ENCODE results near the gene SLC35F4. TPM values are rescaled to one million over a fixed set of nuclear protein-coding genes. Genes with fewer than 3 reads are reported as not detected.

SLC35F4 gene
- total RNA-seq, 1 donor from 2014 or later: not detected

- TF ChIP-seq CTCF (IDR thresholded peaks at IDR 0.05) (no peak), POLR2A (IDR thresholded peaks at IDR 0.05) (no peak), POLR2AphosphoS5 (IDR thresholded peaks at IDR 0.05; ENCODE audit: insufficient read depth in 1 of 2, low read depth in 1 of 2) (no peak)
- no peak overlapping the region for H3K27ac ChIP-seq
- no peak for DNase-seq (ENCODE audit: extremely low spot score in 2 of 2)
- H3K27me3 ChIP-seq: no peaks in the 10 kb centered on the region
- H3K36me3 ChIP-seq: no peaks in the 10 kb centered on the region
- intact Hi-C loops (cut with DNase I): no loop called here
- H3K9me3 ChIP-seq: no peaks in the 10 kb centered on the region
- no peaks in the 10 kb centered on the region for H3K4me1 ChIP-seq
- no peak overlapping the region for H3K4me3 ChIP-seq
Measured at GRCh38 chr14:57692671-57693070, 173.2 kb downstream of the SLC35F4 start.

- Histone ChIP-seq H3K4me3 (no peak overlapping the region), H3K27ac (no peak overlapping the region), H3K4me1 (no peaks in the 10 kb centered on the region), H3K9me3 (no peaks in the 10 kb centered on the region), H3K27me3 (no peaks in the 10 kb centered on the region), H3K36me3 (no peaks in the 10 kb centered on the region)
- DNase-seq (ENCODE audit: extremely low spot score in 2 of 2): no peak
- intact Hi-C loops (cut with DNase I): no loop called here
- TF ChIP-seq POLR2AphosphoS5 (IDR thresholded peaks at IDR 0.05; ENCODE audit: insufficient read depth in 1 of 2, low read depth in 1 of 2) (no peak), POLR2A (IDR thresholded peaks at IDR 0.05) (no peak), CTCF (IDR thresholded peaks at IDR 0.05) (no peak)
Measured at GRCh38 chr14:57687416-57687815, 178.5 kb downstream of the SLC35F4 start.

GRCh38 chr14:57686304-57686703 lies 179.6 kb downstream of the SLC35F4 start:
- Histone ChIP-seq H3K27me3 (no peaks in the 10 kb centered on the region), H3K4me1 (no peaks in the 10 kb centered on the region), H3K9me3 (no peaks in the 10 kb centered on the region), H3K36me3 (no peaks in the 10 kb centered on the region), H3K4me3 (no peak overlapping the region), H3K27ac (no peak overlapping the region)
- intact Hi-C loops (cut with DNase I): no loop called here
- DNase-seq (ENCODE audit: extremely low spot score in 2 of 2): no peak
- TF ChIP-seq POLR2AphosphoS5 (IDR thresholded peaks at IDR 0.05; ENCODE audit: insufficient read depth in 1 of 2, low read depth in 1 of 2) (no peak), POLR2A (IDR thresholded peaks at IDR 0.05) (no peak), CTCF (IDR thresholded peaks at IDR 0.05) (no peak)

GRCh38 chr14:57671021-57671420 lies 194.9 kb downstream of the SLC35F4 start:
- H3K36me3 ChIP-seq: no peaks in the 10 kb centered on the region
- H3K4me1 ChIP-seq: no peaks in the 10 kb centered on the region
- no peak overlapping the region for H3K4me3 ChIP-seq
- H3K27ac ChIP-seq: no peak overlapping the region
- intact Hi-C loops (cut with DNase I): no loop called here
- no peak for TF ChIP-seq POLR2A (IDR thresholded peaks at IDR 0.05)
- TF ChIP-seq CTCF (IDR thresholded peaks at IDR 0.05): no peak
- no peak for TF ChIP-seq POLR2AphosphoS5 (IDR thresholded peaks at IDR 0.05; ENCODE audit: insufficient read depth in 1 of 2, low read depth in 1 of 2)
- H3K9me3 ChIP-seq: no peaks in the 10 kb centered on the region
- no peak for DNase-seq (ENCODE audit: extremely low spot score in 2 of 2)
- no peaks in the 10 kb centered on the region for H3K27me3 ChIP-seq

GRCh38 chr14:57660208-57660607 lies 205.7 kb downstream of the SLC35F4 start:
- TF ChIP-seq CTCF (IDR thresholded peaks at IDR 0.05) (no peak), POLR2A (IDR thresholded peaks at IDR 0.05) (no peak), POLR2AphosphoS5 (IDR thresholded peaks at IDR 0.05; ENCODE audit: insufficient read depth in 1 of 2, low read depth in 1 of 2) (no peak)
- Histone ChIP-seq H3K36me3 (no peaks in the 10 kb centered on the region), H3K9me3 (no peaks in the 10 kb centered on the region), H3K4me1 (no peaks in the 10 kb centered on the region), H3K4me3 (no peak overlapping the region), H3K27ac (no peak overlapping the region), H3K27me3 (no peaks in the 10 kb centered on the region)
- DNase-seq (ENCODE audit: extremely low spot score in 2 of 2): no peak
- intact Hi-C loops (cut with DNase I): no loop called here

All from vagina (tissue), 2 donors.